GM23338 (cell line): ENCODE data around the gene ITIH6. TPM values are rescaled to one million over a fixed set of nuclear protein-coding genes. Genes with fewer than 3 reads are reported as not detected.

Experiments used
- ATAC-seq: fragments of 200-7000 bp; cut with Tn5 transposase; 3 replicates; pipeline ENCODE4 v1.9.1; 2020
- DNase-seq: peaks from one replicate; pipeline ENCODE4 v3.0.0-alpha.2; 2015; ENCODE audit warnings: low spot score
- H2AFZ ChIP-seq: fragments of 200-600 bp; sonication (generic); 2 replicates; pipeline ENCODE4 v1.8.0; 2016; ENCODE audit warnings: antibody characterized with exemption, mild to moderate bottlenecking, moderate library complexity
- H3F3A ChIP-seq: fragments of 200-600 bp; sonication (generic); replicated peaks from 2 replicates; pipeline ENCODE4 v1.8.0; 2017; ENCODE audit warnings: antibody characterized with exemption, mixed run types, low read depth
- H3K27ac ChIP-seq: fragments of 200-600 bp; sonication (generic); 2 replicates; pipeline ENCODE4 v1.6.1; 2016; ENCODE audit warnings: low read depth
- H3K27me3 ChIP-seq: fragments of 200-600 bp; sonication (generic); 2 replicates; pipeline ENCODE4 v1.8.0; 2016; ENCODE audit warnings: mild to moderate bottlenecking, mixed run types, moderate library complexity; ENCODE audit not compliant: insufficient read depth
- H3K36me3 ChIP-seq: fragments of 200-600 bp; sonication (generic); 2 replicates; pipeline ENCODE4 v1.8.0; 2016; ENCODE audit warnings: mild to moderate bottlenecking; ENCODE audit not compliant: insufficient read depth
- H3K4me1 ChIP-seq: fragments of 200-600 bp; sonication (generic); 2 replicates; pipeline ENCODE4 v1.8.0; 2016; ENCODE audit warnings: mild to moderate bottlenecking, moderate library complexity; ENCODE audit not compliant: insufficient read depth
- H3K4me2 ChIP-seq: fragments of 200-600 bp; sonication (generic); 2 replicates; pipeline ENCODE4 v1.7.1; 2017; ENCODE audit warnings: mixed run types
- H3K4me3 ChIP-seq: fragments of 200-600 bp; sonication (generic); 2 replicates; pipeline ENCODE4 v1.6.1; 2016; ENCODE audit warnings: mixed run types
- H3K79me2 ChIP-seq: fragments of 200-600 bp; sonication (generic); replicated peaks from 2 replicates; pipeline ENCODE4 v1.8.0; 2017; ENCODE audit warnings: mild to moderate bottlenecking; ENCODE audit not compliant: insufficient read depth
- H3K9me2 ChIP-seq: fragments of 200-600 bp; sonication (generic); 2 replicates; pipeline ENCODE4 v1.8.0; 2017; ENCODE audit not compliant: insufficient read depth
- H4K20me1 ChIP-seq: fragments of 200-600 bp; sonication (generic); replicated peaks from 2 replicates; pipeline ENCODE4 v1.8.0; 2017; ENCODE audit warnings: mild to moderate bottlenecking; ENCODE audit not compliant: insufficient read depth
- H3K27ac Mint-ChIP-seq: 2 replicates; pipeline ENCODE4 v1.8.0; 2020; ENCODE audit warnings: inconsistent platforms, mild to moderate bottlenecking, moderate library complexity, mixed read lengths
- H3K27me3 Mint-ChIP-seq: 3 replicates; pipeline ENCODE4 v1.8.0; 2022; ENCODE audit warnings: low read depth, mild to moderate bottlenecking, moderate library complexity, mixed read lengths, inconsistent platforms; ENCODE audit not compliant: insufficient read depth, poor library complexity
- H3K36me3 Mint-ChIP-seq: 3 replicates; pipeline ENCODE4 v1.8.0; 2021; ENCODE audit warnings: low read depth, mild to moderate bottlenecking, inconsistent platforms, moderate library complexity, mixed read lengths
- H3K4me1 Mint-ChIP-seq: 3 replicates; pipeline ENCODE4 v1.8.0; 2020; ENCODE audit warnings: mild to moderate bottlenecking, inconsistent platforms, mixed read lengths
- H3K4me3 Mint-ChIP-seq: 3 replicates; pipeline ENCODE4 v1.8.0; 2021; ENCODE audit warnings: moderate library complexity, mild to moderate bottlenecking, inconsistent platforms, mixed read lengths
- H3K9me3 Mint-ChIP-seq: 3 replicates; pipeline ENCODE4 v1.8.0; 2020; ENCODE audit warnings: moderate library complexity, mild to moderate bottlenecking, inconsistent platforms, mixed read lengths
- ETS1 ChIP-seq: IDR thresholded peaks from 2 replicates; pipeline ENCODE4 v1.6.1; 2016; ENCODE audit warnings: antibody characterized with exemption
- EZH2 ChIP-seq: fragments of 200-600 bp; sonication (generic); IDR thresholded peaks from one replicate; pipeline ENCODE4 v1.8.0; 2017; ENCODE audit warnings: antibody characterized with exemption, mild to moderate bottlenecking, low read depth; ENCODE audit not compliant: unreplicated experiment
- EZH2phosphoT487 ChIP-seq: fragments of 200-600 bp; sonication (generic); IDR thresholded peaks from one replicate; pipeline ENCODE4 v1.8.1; 2018; ENCODE audit warnings: antibody characterized with exemption; ENCODE audit not compliant: unreplicated experiment
- NANOG ChIP-seq: IDR thresholded peaks from 2 replicates; pipeline ENCODE4 v1.6.1; 2016; ENCODE audit warnings: antibody characterized with exemption, borderline replicate concordance
- REST ChIP-seq: IDR thresholded peaks from one replicate; pipeline ENCODE4 v1.6.1; 2018; ENCODE audit warnings: antibody characterized with exemption; ENCODE audit not compliant: unreplicated experiment
- STAT1 ChIP-seq: IDR thresholded peaks from one replicate; pipeline ENCODE4 v1.6.1; 2016; ENCODE audit warnings: antibody characterized with exemption; ENCODE audit not compliant: unreplicated experiment
- ZNF114 ChIP-seq: fragments of 250-450 bp; sonication (Bioruptor Pico); IDR thresholded peaks from 2 replicates; pipeline ENCODE4 v1.5.0; 2020; ENCODE audit warnings: mild to moderate bottlenecking, moderate library complexity
- ZNF331 ChIP-seq: fragments of 250-450 bp; sonication (Bioruptor Pico); IDR thresholded peaks from 2 replicates; pipeline ENCODE4 v1.5.0; 2020; ENCODE audit warnings: low read depth, mild to moderate bottlenecking, moderate library complexity
- polyA plus RNA-seq: library from polyadenylated mRNA; unstranded; fragments of >200 nt; fragmentation: Nextera tagmentation; extraction: Ambion mirVana; gene quantifications from 2 replicates; pipeline ENCODE4 v1.2.1, GENCODE V29; 2016
- total RNA-seq: library from RNA; depleted of rRNA; stranded (reverse); fragments of >200 nt; shearing (Covaris generic); gene quantifications from 2 replicates; pipeline ENCODE4 v1.2.3, GENCODE V29; 2014
- TF ChIP-seq, protein P1 (sequence below): fragments of 250-450 bp; sonication (Bioruptor Pico); IDR thresholded peaks from 2 replicates; pipeline ENCODE4 v1.5.0; 2020; ENCODE audit warnings: mild to moderate bottlenecking, moderate library complexity
- TF ChIP-seq, protein P2 (sequence below), 2 experiments: fragments of 200-600 bp in 1 of 2; sonication (generic) in 1 of 2; conservative IDR thresholded peaks; 2 replicates each; pipeline versions ENCODE4 v1.5.1 to v1.6.1; 2016 to 2017; ENCODE audit warnings: antibody characterized with exemption in 2 of 2, low read depth in 2 of 2, mild to moderate bottlenecking in 2 of 2, moderate library complexity in 1 of 2

Gene ITIH6
- total and polyA plus RNA-seq, 2 experiments from 2014 or later = not detected

- TF ChIP-seq, protein P1, sequence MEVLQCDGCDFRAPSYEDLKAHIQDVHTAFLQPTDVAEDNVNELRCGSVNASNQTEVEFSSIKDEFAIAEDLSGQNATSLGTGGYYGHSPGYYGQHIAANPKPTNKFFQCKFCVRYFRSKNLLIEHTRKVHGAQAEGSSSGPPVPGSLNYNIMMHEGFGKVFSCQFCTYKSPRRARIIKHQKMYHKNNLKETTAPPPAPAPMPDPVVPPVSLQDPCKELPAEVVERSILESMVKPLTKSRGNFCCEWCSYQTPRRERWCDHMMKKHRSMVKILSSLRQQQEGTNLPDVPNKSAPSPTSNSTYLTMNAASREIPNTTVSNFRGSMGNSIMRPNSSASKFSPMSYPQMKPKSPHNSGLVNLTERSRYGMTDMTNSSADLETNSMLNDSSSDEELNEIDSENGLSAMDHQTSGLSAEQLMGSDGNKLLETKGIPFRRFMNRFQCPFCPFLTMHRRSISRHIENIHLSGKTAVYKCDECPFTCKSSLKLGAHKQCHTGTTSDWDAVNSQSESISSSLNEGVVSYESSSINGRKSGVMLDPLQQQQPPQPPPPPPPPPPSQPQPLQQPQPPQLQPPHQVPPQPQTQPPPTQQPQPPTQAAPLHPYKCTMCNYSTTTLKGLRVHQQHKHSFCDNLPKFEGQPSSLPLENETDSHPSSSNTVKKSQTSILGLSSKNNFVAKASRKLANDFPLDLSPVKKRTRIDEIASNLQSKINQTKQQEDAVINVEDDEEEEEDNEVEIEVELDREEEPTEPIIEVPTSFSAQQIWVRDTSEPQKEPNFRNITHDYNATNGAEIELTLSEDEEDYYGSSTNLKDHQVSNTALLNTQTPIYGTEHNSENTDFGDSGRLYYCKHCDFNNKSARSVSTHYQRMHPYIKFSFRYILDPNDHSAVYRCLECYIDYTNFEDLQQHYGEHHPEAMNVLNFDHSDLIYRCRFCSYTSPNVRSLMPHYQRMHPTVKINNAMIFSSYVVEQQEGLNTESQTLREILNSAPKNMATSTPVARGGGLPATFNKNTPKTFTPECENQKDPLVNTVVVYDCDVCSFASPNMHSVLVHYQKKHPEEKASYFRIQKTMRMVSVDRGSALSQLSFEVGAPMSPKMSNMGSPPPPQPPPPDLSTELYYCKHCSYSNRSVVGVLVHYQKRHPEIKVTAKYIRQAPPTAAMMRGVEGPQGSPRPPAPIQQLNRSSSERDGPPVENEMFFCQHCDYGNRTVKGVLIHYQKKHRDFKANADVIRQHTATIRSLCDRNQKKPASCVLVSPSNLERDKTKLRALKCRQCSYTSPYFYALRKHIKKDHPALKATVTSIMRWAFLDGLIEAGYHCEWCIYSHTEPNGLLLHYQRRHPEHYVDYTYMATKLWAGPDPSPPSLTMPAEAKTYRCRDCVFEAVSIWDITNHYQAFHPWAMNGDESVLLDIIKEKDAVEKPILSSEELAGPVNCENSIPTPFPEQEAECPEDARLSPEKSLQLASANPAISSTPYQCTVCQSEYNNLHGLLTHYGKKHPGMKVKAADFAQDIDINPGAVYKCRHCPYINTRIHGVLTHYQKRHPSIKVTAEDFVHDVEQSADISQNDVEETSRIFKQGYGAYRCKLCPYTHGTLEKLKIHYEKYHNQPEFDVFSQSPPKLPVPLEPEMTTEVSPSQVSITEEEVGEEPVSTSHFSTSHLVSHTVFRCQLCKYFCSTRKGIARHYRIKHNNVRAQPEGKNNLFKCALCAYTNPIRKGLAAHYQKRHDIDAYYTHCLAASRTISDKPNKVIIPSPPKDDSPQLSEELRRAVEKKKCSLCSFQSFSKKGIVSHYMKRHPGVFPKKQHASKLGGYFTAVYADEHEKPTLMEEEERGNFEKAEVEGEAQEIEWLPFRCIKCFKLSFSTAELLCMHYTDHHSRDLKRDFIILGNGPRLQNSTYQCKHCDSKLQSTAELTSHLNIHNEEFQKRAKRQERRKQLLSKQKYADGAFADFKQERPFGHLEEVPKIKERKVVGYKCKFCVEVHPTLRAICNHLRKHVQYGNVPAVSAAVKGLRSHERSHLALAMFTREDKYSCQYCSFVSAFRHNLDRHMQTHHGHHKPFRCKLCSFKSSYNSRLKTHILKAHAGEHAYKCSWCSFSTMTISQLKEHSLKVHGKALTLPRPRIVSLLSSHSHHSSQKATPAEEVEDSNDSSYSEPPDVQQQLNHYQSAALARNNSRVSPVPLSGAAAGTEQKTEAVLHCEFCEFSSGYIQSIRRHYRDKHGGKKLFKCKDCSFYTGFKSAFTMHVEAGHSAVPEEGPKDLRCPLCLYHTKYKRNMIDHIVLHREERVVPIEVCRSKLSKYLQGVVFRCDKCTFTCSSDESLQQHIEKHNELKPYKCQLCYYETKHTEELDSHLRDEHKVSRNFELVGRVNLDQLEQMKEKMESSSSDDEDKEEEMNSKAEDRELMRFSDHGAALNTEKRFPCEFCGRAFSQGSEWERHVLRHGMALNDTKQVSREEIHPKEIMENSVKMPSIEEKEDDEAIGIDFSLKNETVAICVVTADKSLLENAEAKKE (CRISPR knock-in tag) = no peak
Observed at GRCh38 chrX:54817220-54817820, 19.3 kb upstream of the ITIH6 start (continued).

DNA sequence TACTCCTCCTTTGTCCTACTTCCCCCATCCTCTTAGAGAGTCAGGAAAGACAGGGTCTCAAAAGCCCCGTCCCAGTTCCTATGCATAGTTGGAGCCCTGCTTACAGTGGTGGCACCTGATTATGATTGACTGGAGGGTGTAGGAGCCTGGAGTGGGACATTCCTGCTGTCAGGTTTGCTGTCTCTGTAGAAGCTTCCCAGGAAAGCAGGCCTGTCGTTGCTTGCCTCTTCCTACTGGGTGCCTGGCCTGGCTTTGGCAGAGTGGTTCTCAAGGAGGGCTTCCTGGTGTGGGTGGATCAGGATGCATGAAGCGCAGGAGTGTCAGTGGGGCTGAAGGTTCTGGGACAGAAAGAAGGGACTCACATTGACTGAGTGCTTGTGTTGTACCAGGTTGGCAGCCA is 14.3 kb upstream of the ITIH6 start:
- Histone ChIP-seq H2AFZ (no peak overlapping the region), H3K27ac (no peak overlapping the region), H3K36me3 (peaks cover 3% of the 10 kb centered on the region; the same call in 1 of the 2 replicates), H4K20me1 (no peaks in the 10 kb centered on the region), H3K4me2 (no peak overlapping the region), H3K4me3 (no peak overlapping the region), H3K4me1 (no peaks in the 10 kb centered on the region), H3K79me2 (0 out of 2 replicates have a peak, but pooled peaks cover 13% of the 10 kb centered on the region), H3K9me2 (no peaks in the 10 kb centered on the region), H3F3A (no peaks in the 10 kb centered on the region), H3K27me3 (no peaks in the 10 kb centered on the region)
- H3K4me3 Mint-ChIP-seq = no peak overlapping the region
- no peaks in the 10 kb centered on the region; the same call in 2 of the 3 replicates for H3K4me1 Mint-ChIP-seq
- no peak overlapping the region for H3K27ac Mint-ChIP-seq
- no peaks in the 10 kb centered on the region; the same call in 2 of the 3 replicates for H3K9me3 Mint-ChIP-seq
- no peak for DNase-seq
- peaks cover 70% of the 10 kb centered on the region for H3K36me3 Mint-ChIP-seq
- no peak for ATAC-seq
- peaks cover 21% of the 10 kb centered on the region for H3K27me3 Mint-ChIP-seq
- no peak for TF ChIP-seq EZH2
- TF ChIP-seq, protein P2, sequence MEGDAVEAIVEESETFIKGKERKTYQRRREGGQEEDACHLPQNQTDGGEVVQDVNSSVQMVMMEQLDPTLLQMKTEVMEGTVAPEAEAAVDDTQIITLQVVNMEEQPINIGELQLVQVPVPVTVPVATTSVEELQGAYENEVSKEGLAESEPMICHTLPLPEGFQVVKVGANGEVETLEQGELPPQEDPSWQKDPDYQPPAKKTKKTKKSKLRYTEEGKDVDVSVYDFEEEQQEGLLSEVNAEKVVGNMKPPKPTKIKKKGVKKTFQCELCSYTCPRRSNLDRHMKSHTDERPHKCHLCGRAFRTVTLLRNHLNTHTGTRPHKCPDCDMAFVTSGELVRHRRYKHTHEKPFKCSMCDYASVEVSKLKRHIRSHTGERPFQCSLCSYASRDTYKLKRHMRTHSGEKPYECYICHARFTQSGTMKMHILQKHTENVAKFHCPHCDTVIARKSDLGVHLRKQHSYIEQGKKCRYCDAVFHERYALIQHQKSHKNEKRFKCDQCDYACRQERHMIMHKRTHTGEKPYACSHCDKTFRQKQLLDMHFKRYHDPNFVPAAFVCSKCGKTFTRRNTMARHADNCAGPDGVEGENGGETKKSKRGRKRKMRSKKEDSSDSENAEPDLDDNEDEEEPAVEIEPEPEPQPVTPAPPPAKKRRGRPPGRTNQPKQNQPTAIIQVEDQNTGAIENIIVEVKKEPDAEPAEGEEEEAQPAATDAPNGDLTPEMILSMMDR (conservative IDR thresholded peaks at IDR 0.05; ENCODE audit: low read depth in 2 of 2) = no peak
- TF ChIP-seq ZNF331 (CRISPR knock-in tag) = no peak
- no peak for TF ChIP-seq ZNF114 (CRISPR knock-in tag)
- no peak for TF ChIP-seq ETS1
- no peak for TF ChIP-seq REST
- TF ChIP-seq NANOG = no peak
- TF ChIP-seq EZH2phosphoT487 = no peak
- TF ChIP-seq STAT1 = no peak
